ENCODE results near the gene TNS1. TPM values are rescaled to one million over a fixed set of nuclear protein-coding genes. Genes with fewer than 3 reads are reported as not detected.

TNS1 gene
- total and polyA plus RNA-seq, 2 donors: 8.3 to 21.3 TPM

DNA sequence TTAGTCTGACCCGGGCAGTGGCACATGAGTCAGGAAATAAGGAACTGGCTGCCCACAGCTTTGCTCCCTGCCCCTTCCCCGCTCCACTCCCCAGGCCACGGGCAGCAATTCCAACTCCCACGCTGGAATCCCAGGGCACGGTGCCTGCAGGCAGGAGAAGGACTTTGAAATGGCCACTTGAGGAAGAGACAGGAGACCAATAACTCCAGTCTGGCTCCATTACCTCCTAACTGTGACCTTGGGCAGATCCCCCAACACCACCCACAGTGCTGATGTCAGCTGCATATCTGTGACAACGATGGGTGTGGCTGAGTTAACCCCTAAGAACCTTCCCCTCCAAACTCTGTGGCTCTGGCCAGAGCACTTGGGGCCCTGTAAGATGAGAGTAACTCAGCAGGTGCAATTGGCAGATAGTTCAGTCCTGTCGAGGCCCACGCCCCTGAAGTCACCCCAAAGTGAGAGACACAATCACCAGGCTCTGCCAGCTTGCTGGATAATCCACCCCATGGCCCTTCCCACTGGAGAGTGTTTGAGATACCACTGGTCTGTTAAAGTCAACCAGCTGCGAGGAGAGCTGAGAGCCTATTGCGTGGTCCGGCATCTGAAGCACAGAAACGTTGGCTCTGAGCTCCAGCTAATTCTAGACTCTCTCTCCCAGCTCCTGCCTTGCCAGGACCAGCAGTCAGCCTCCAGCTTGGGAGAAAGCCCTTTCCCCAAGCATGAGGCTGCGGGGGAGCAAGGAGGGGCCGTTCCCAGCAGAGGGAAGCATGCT lies 175.2 kb downstream of the TNS1 start:
- WGBS: 90% methylated on average over 14 of the region's 14 CpGs
- no peaks in the 10 kb centered on the region for H3K9me3 ChIP-seq (ENCODE audit: control insufficient read depth in 2 of 2, insufficient read depth in 1 of 2, low read length in 1 of 2)
- H3K4me1 ChIP-seq (ENCODE audit: control insufficient read depth in 2 of 2, insufficient read depth in 2 of 2, low read length in 2 of 2): no peaks in the 10 kb centered on the region
- H3K36me3 ChIP-seq (ENCODE audit: control insufficient read depth in 2 of 2, insufficient read depth in 2 of 2, low read length in 1 of 2): peaks cover 0 to 3% of the 10 kb centered on the region in 2 donors
- no peak overlapping the region for H3K4me3 ChIP-seq (ENCODE audit: low read length in 2 of 2)
- no peaks in the 10 kb centered on the region for H3K27me3 ChIP-seq (ENCODE audit: control insufficient read depth in 2 of 2, insufficient read depth in 1 of 2, low read length in 1 of 2)
- H3K27ac ChIP-seq (ENCODE audit: low read depth in 1 of 2, low read length in 1 of 2): no peak overlapping the region
- DNase-seq (ENCODE audit: low read depth in 6 of 9, low spot score in 9 of 9): no peak

DNA sequence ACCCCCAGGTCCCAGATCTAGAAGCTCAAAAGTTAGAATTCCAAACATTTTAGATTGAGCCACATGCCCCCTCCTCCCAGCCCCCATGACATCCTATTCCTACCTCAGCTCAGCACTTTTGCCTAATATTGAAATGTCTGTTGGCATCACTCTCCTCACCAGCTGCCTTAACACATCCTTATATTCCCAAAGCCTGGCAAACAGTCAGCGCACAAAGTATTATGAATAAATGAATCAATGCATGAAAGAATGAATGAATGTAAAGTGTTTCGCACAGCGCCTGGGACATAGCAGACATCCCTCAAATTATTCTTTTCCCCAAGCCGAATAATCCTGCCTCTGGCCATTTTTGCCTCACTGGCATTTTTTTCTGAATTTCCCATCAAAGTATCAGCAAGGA lies 175.8 kb downstream of the TNS1 start:
- WGBS: 94% methylated on average over 4 of the region's 4 CpGs
- H3K36me3 ChIP-seq (ENCODE audit: control insufficient read depth in 2 of 2, insufficient read depth in 2 of 2, low read length in 1 of 2): peaks cover 0 to 3% of the 10 kb centered on the region in 2 donors
- no peaks in the 10 kb centered on the region for H3K4me1 ChIP-seq (ENCODE audit: control insufficient read depth in 2 of 2, insufficient read depth in 2 of 2, low read length in 2 of 2)
- H3K27me3 ChIP-seq (ENCODE audit: control insufficient read depth in 2 of 2, insufficient read depth in 1 of 2, low read length in 1 of 2): no peaks in the 10 kb centered on the region
- H3K4me3 ChIP-seq (ENCODE audit: low read length in 2 of 2): no peak overlapping the region
- H3K9me3 ChIP-seq (ENCODE audit: control insufficient read depth in 2 of 2, insufficient read depth in 1 of 2, low read length in 1 of 2): no peaks in the 10 kb centered on the region
- DNase-seq (ENCODE audit: low read depth in 6 of 9, low spot score in 9 of 9): no peak
- no peak overlapping the region for H3K27ac ChIP-seq (ENCODE audit: low read depth in 1 of 2, low read length in 1 of 2)

GRCh38 chr2:217826520-217826919 lies 176.3 kb downstream of the TNS1 start:
- Histone ChIP-seq H3K4me1 (ENCODE audit: control insufficient read depth in 2 of 2, insufficient read depth in 2 of 2, low read length in 2 of 2) (no peaks in the 10 kb centered on the region), H3K9me3 (ENCODE audit: control insufficient read depth in 2 of 2, insufficient read depth in 1 of 2, low read length in 1 of 2) (no peaks in the 10 kb centered on the region), H3K4me3 (ENCODE audit: low read length in 2 of 2) (no peak overlapping the region), H3K36me3 (ENCODE audit: control insufficient read depth in 2 of 2, insufficient read depth in 2 of 2, low read length in 1 of 2) (peaks cover 0 to 3% of the 10 kb centered on the region in 2 donors), H3K27ac (ENCODE audit: low read depth in 1 of 2, low read length in 1 of 2) (no peak overlapping the region), H3K27me3 (ENCODE audit: control insufficient read depth in 2 of 2, insufficient read depth in 1 of 2, low read length in 1 of 2) (no peaks in the 10 kb centered on the region)
- WGBS: 84% methylated on average over 6 of the region's 6 CpGs
- DNase-seq (ENCODE audit: low read depth in 6 of 9, low spot score in 9 of 9): no peak

DNA sequence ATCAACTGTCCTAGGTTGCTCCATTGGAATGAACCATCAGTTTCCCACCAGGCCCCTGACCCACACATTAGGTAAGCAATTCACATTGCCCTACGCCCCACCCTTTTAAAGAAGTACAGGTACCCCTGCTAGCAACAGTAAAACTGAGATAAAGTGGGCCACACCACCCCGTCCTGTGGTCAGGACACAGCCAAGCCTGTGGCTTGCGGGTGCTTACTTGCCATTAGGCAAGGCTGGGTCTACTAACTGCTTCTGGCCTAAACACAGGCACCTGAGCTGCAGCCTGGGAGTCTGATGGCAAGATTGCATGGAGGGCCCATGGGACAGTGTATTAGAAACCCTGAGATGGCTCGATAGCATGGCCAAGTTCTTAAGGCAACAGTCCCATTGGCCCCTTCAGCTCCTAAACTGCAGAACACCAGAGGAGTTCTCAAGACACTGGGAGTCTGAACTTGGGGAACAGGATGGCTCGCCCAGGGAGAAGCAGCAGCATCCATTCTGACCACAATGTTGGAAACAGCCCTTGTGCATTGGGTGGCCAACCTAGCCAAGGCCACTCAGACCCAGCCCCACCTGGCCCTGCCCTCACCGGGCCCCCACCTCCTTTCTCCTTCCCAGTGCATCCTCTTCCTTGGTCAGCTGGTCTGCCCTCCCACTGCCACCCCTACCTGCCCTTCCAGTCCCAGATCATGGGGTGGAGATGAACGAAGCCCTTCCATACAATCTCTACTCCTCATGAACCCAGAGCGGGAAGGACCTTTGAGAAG lies 177.1 kb downstream of the TNS1 start:
- Histone ChIP-seq H3K27me3 (ENCODE audit: control insufficient read depth in 2 of 2, insufficient read depth in 1 of 2, low read length in 1 of 2) (no peaks in the 10 kb centered on the region), H3K36me3 (ENCODE audit: control insufficient read depth in 2 of 2, insufficient read depth in 2 of 2, low read length in 1 of 2) (peaks cover 0 to 3% of the 10 kb centered on the region in 2 donors), H3K4me3 (ENCODE audit: low read length in 2 of 2) (no peak overlapping the region), H3K4me1 (ENCODE audit: control insufficient read depth in 2 of 2, insufficient read depth in 2 of 2, low read length in 2 of 2) (no peaks in the 10 kb centered on the region), H3K27ac (ENCODE audit: low read depth in 1 of 2, low read length in 1 of 2) (no peak overlapping the region), H3K9me3 (ENCODE audit: control insufficient read depth in 2 of 2, insufficient read depth in 1 of 2, low read length in 1 of 2) (no peaks in the 10 kb centered on the region)
- 93% methylated on average over 8 of the region's 8 CpGs for WGBS
- no peak for DNase-seq (ENCODE audit: low read depth in 6 of 9, low spot score in 9 of 9)

DNA sequence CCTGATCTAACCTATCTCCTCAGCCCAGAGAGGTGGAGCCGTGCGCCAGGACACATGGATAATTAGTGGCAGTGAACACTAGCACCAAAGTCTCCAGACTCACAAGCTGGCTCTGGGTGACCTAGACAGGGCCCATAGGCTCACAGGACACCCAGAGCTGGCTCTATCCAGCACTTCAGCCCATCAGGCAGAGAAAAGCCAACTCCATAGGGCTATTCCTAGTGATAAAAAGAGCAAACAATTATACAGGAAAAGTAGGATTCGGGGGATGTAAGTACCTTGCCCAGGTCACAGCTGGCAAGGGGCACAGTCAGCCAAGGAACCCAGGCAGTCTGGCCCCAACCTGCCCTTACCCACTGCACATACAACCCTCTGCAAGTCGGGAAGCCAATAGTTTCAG lies 178.6 kb downstream of the TNS1 start:
- no peak for DNase-seq (ENCODE audit: low read depth in 6 of 9, low spot score in 9 of 9)
- WGBS: 96% methylated on average over 4 of the region's 4 CpGs

DNA sequence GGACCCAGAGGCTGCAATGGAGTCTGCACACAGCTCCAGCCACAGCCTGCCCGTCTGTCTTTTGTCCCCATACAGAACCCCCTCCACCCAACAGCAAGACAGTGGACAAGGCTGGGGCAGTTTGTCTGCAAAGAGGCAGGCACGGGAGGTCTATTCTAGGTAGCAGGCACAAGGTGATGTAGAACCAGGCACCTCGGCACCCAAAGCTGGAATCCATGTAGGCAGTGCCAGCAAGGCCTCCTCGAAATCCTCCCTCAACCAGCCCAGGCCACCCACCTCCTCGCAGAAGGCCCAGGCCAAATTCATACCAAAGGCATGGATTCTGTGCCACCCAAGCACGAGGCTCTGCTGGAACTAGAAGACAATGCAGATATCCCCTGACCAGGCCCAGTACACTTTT lies 179.2 kb downstream of the TNS1 start:
- no peaks in the 10 kb centered on the region for H3K27me3 ChIP-seq (ENCODE audit: control insufficient read depth in 2 of 2, insufficient read depth in 1 of 2, low read length in 1 of 2)
- peaks cover 0 to 3% of the 10 kb centered on the region in 2 donors for H3K36me3 ChIP-seq (ENCODE audit: control insufficient read depth in 2 of 2, insufficient read depth in 2 of 2, low read length in 1 of 2)
- WGBS: 93% methylated on average over 6 of the region's 6 CpGs
- no peak for DNase-seq (ENCODE audit: low read depth in 6 of 9, low spot score in 9 of 9)
- H3K4me1 ChIP-seq (ENCODE audit: control insufficient read depth in 2 of 2, insufficient read depth in 2 of 2, low read length in 2 of 2): peaks cover 0 to 3% of the 10 kb centered on the region in 2 donors
- H3K4me3 ChIP-seq (ENCODE audit: low read length in 2 of 2): no peak overlapping the region
- no peaks in the 10 kb centered on the region for H3K9me3 ChIP-seq (ENCODE audit: control insufficient read depth in 2 of 2, insufficient read depth in 1 of 2, low read length in 1 of 2)
- no peak overlapping the region for H3K27ac ChIP-seq (ENCODE audit: low read depth in 1 of 2, low read length in 1 of 2)

More for the DNA sequence above, 178.6 kb downstream of the TNS1 start:
- no peak overlapping the region for H3K27ac ChIP-seq (ENCODE audit: low read depth in 1 of 2, low read length in 1 of 2)
- H3K4me3 ChIP-seq (ENCODE audit: low read length in 2 of 2): no peak overlapping the region
- H3K9me3 ChIP-seq (ENCODE audit: control insufficient read depth in 2 of 2, insufficient read depth in 1 of 2, low read length in 1 of 2): no peaks in the 10 kb centered on the region
- peaks cover 0 to 3% of the 10 kb centered on the region in 2 donors for H3K4me1 ChIP-seq (ENCODE audit: control insufficient read depth in 2 of 2, insufficient read depth in 2 of 2, low read length in 2 of 2)
- no peaks in the 10 kb centered on the region for H3K27me3 ChIP-seq (ENCODE audit: control insufficient read depth in 2 of 2, insufficient read depth in 1 of 2, low read length in 1 of 2)
- H3K36me3 ChIP-seq (ENCODE audit: control insufficient read depth in 2 of 2, insufficient read depth in 2 of 2, low read length in 1 of 2): peaks cover 0 to 3% of the 10 kb centered on the region in 2 donors

GRCh38 chr2:217822296-217823252 lies 180.2 kb downstream of the TNS1 start:
- Histone ChIP-seq H3K27ac (ENCODE audit: low read depth in 1 of 2, low read length in 1 of 2) (no peak overlapping the region), H3K36me3 (ENCODE audit: control insufficient read depth in 2 of 2, insufficient read depth in 2 of 2, low read length in 1 of 2) (peaks cover 0 to 3% of the 10 kb centered on the region in 2 donors), H3K4me1 (ENCODE audit: control insufficient read depth in 2 of 2, insufficient read depth in 2 of 2, low read length in 2 of 2) (peaks cover 0 to 3% of the 10 kb centered on the region in 2 donors), H3K27me3 (ENCODE audit: control insufficient read depth in 2 of 2, insufficient read depth in 1 of 2, low read length in 1 of 2) (no peaks in the 10 kb centered on the region), H3K4me3 (ENCODE audit: low read length in 2 of 2) (no peak overlapping the region), H3K9me3 (ENCODE audit: control insufficient read depth in 2 of 2, insufficient read depth in 1 of 2, low read length in 1 of 2) (no peaks in the 10 kb centered on the region)
- DNase-seq (ENCODE audit: low read depth in 6 of 9, low spot score in 9 of 9): no peak
- 97% methylated on average over 14 of the region's 14 CpGs for WGBS

DNA sequence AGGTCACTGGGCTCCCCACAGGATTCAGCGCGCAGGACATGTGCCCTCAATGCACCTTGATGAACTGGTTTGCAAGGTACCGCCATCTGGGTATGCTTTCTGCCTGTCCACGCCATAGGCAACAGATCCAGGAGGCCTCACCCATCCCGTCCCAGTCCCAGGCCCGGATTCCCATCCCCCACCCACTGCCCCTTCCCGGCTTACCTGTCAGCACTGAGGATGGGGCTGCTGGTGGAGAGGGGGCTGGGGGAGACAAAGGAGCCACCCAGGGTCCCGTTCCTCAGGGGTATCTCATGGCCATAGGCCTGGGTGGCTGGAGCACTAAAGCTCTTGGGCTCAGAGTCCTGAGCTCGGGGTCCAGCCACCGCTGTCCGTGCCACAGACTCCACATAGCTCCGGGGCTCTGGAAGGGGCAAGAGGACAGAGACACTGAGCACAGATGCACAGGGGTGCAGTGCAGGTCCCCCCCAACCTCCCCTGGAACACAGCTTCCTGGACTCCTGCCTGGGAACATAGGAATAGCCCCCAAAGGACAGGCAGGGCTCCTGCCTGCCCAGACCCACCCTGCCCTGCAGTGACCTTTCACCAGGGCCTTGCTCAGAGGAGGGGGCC lies 181.2 kb downstream of the TNS1 start:
- WGBS: 95% methylated on average over 12 of the region's 12 CpGs
- Histone ChIP-seq H3K4me1 (ENCODE audit: control insufficient read depth in 2 of 2, insufficient read depth in 2 of 2, low read length in 2 of 2) (peaks cover 0 to 3% of the 10 kb centered on the region in 2 donors), H3K4me3 (ENCODE audit: low read length in 2 of 2) (no peak overlapping the region), H3K9me3 (ENCODE audit: control insufficient read depth in 2 of 2, insufficient read depth in 1 of 2, low read length in 1 of 2) (no peaks in the 10 kb centered on the region), H3K36me3 (ENCODE audit: control insufficient read depth in 2 of 2, insufficient read depth in 2 of 2, low read length in 1 of 2) (peaks cover 0 to 3% of the 10 kb centered on the region in 2 donors), H3K27ac (ENCODE audit: low read depth in 1 of 2, low read length in 1 of 2) (no peak overlapping the region), H3K27me3 (ENCODE audit: control insufficient read depth in 2 of 2, insufficient read depth in 1 of 2, low read length in 1 of 2) (no peaks in the 10 kb centered on the region)
- no peak for DNase-seq (ENCODE audit: low read depth in 6 of 9, low spot score in 9 of 9)

Data from thymus (tissue), 11 donors.